Neural cell (in vitro differentiated cells): ENCODE results near the gene KCTD3. TPM values are rescaled to one million over a fixed set of nuclear protein-coding genes. Genes with fewer than 3 reads are reported as not detected.

Experiments
- H2AFZ ChIP-seq: fragments of 200-600, 300-800 bp; sonication (generic), shearing (Covaris generic); 2 replicates; pipeline ENCODE4 v1.6.0; 2014; ENCODE audit warnings: low read depth, mild to moderate bottlenecking, antibody characterized with exemption, low read length, moderate library complexity
- H3F3A ChIP-seq: fragments of 200-600 bp; shearing (Covaris generic); 2 replicates; pipeline ENCODE4 v1.6.1; 2016; ENCODE audit warnings: mild to moderate bottlenecking, moderate library complexity, mixed read lengths, antibody characterized with exemption, low read length; ENCODE audit not compliant: insufficient read depth, poor library complexity, severe bottlenecking
- H3K27ac ChIP-seq: fragments of 200-600, 300-800 bp; sonication (generic), shearing (Covaris generic); 2 replicates; pipeline ENCODE4 v1.5.1; 2014; ENCODE audit warnings: mild to moderate bottlenecking, low read length, moderate library complexity
- H3K27me3 ChIP-seq: fragments of 300-800, 200-600 bp; sonication (generic), shearing (Covaris generic); 2 replicates; pipeline ENCODE4 v1.6.0; 2014; ENCODE audit warnings: mild to moderate bottlenecking, low read depth, low read length, moderate library complexity; ENCODE audit not compliant: insufficient read depth
- H3K36me3 ChIP-seq: fragments of 300-800, 200-600 bp; sonication (generic), shearing (Covaris generic); 2 replicates; pipeline ENCODE4 v1.5.1; 2014; ENCODE audit warnings: mild to moderate bottlenecking, antibody characterized with exemption, low read length, moderate library complexity; ENCODE audit not compliant: insufficient read depth
- H3K4me2 ChIP-seq: fragments of 300-800, 200-600 bp; sonication (generic), shearing (Covaris generic); 2 replicates; pipeline ENCODE4 v1.6.0; 2014; ENCODE audit warnings: mild to moderate bottlenecking, low read length
- H3K4me3 ChIP-seq: fragments of 300-800, 200-600 bp; sonication (generic), shearing (Covaris generic); 2 replicates; pipeline ENCODE4 v1.5.1; 2014; ENCODE audit warnings: mild to moderate bottlenecking, low read length, moderate library complexity
- H3K79me2 ChIP-seq: fragments of 200-600 bp; shearing (Covaris generic); replicated peaks from 2 replicates; pipeline ENCODE4 v1.6.0; 2014; ENCODE audit warnings: mild to moderate bottlenecking, low read length, moderate library complexity; ENCODE audit not compliant: insufficient read depth
- H3K9ac ChIP-seq: fragments of 300-800, 200-600 bp; sonication (generic), shearing (Covaris generic); 2 replicates; pipeline ENCODE4 v1.6.1; 2016; ENCODE audit warnings: mild to moderate bottlenecking, low read length, mixed read lengths
- H3K9me2 ChIP-seq: fragments of 200-600 bp; shearing (Covaris generic); 2 replicates; pipeline ENCODE4 v1.6.1; 2016; ENCODE audit warnings: mild to moderate bottlenecking, low read length, mixed read lengths; ENCODE audit not compliant: insufficient read depth
- H3K9me3 ChIP-seq: fragments of 200-600, 300-800 bp; sonication (generic), shearing (Covaris generic); 2 replicates; pipeline ENCODE4 v1.6.1; 2016; ENCODE audit warnings: mild to moderate bottlenecking, mixed run types, low read length, moderate library complexity, mixed read lengths
- H4K20me1 ChIP-seq: fragments of 200-600 bp; shearing (Covaris generic); 2 replicates; pipeline ENCODE4 v1.6.1; 2016; ENCODE audit warnings: mild to moderate bottlenecking, mixed run types; ENCODE audit not compliant: insufficient read depth
- EP300 ChIP-seq: fragments of 450-650 bp; conservative IDR thresholded peaks from 2 replicates; pipeline ENCODE4 v1.6.1; 2014; ENCODE audit warnings: antibody characterized with exemption, mild to moderate bottlenecking, moderate library complexity; ENCODE audit not compliant: poor library complexity, severe bottlenecking
- EZH2 ChIP-seq: fragments of 200-600, 300-800 bp; shearing (Covaris generic), sonication (generic); IDR thresholded peaks from 2 replicates; pipeline ENCODE4 v1.6.1; 2014; ENCODE audit warnings: antibody characterized with exemption, low read length, borderline replicate concordance, mild to moderate bottlenecking; ENCODE audit not compliant: insufficient read depth, poor library complexity, severe bottlenecking
- MXI1 ChIP-seq: fragments of 450-650 bp; conservative IDR thresholded peaks from 2 replicates; pipeline ENCODE4 v1.6.1; 2014; ENCODE audit warnings: antibody characterized with exemption, mild to moderate bottlenecking; ENCODE audit not compliant: poor library complexity, severe bottlenecking
- POLR2AphosphoS5 ChIP-seq: IDR thresholded peaks from 2 replicates; pipeline ENCODE4 v1.6.1; 2012
- RAD21 ChIP-seq: fragments of 450-650 bp; conservative IDR thresholded peaks from 2 replicates; pipeline ENCODE4 v1.6.1; 2014; ENCODE audit warnings: antibody characterized with exemption, mild to moderate bottlenecking, moderate library complexity
- SMC3 ChIP-seq: fragments of 450-650 bp; conservative IDR thresholded peaks from 2 replicates; pipeline ENCODE4 v1.6.1; 2014; ENCODE audit warnings: antibody characterized with exemption, mild to moderate bottlenecking, moderate library complexity; ENCODE audit not compliant: poor library complexity
- TAF1 ChIP-seq: IDR thresholded peaks from 2 replicates; pipeline ENCODE4 v1.6.1; 2012; ENCODE audit warnings: low read depth
- polyA plus RNA-seq: library from polyadenylated mRNA; depleted of rRNA; stranded (reverse); fragments of >200 nt; gene quantifications from 2 replicates; pipeline ENCODE4 v1.2.3, GENCODE V29; 2014
- TF ChIP-seq, protein P1 (sequence below): IDR thresholded peaks from 2 replicates; pipeline ENCODE4 v1.6.1; 2012; ENCODE audit warnings: borderline replicate concordance
- TF ChIP-seq, protein P2 (sequence below): fragments of 450-650 bp; IDR thresholded peaks from 2 replicates; pipeline ENCODE4 v1.5.1; 2014; ENCODE audit warnings: antibody characterized with exemption, mild to moderate bottlenecking, moderate library complexity; ENCODE audit not compliant: poor library complexity, severe bottlenecking

KCTD3 gene
- polyA plus RNA-seq, 1 donor from 2014 or later = 82.9 TPM

DNA sequence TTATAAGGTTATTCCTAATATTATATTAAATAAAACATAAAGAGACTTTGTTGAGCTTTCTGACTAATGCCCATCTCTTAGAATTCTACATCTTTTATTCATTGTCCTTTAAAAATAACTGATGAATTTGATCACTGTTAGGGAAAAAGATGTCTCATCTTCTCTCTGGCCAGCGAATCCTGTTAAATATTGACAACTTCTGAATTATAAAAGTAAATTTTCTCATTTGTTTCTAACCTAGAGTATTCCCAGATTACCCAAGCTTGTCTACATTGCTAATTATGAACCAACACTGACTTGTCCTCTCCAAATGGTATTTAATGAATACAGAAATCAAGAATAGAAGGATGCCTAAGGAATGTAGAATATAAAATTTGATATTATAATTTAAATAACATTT, 24.8 kb upstream of the KCTD3 start:
- no peaks in the 10 kb centered on the region for H4K20me1 ChIP-seq
- no peaks in the 10 kb centered on the region for H3K79me2 ChIP-seq
- H3K4me3 ChIP-seq = no peak overlapping the region
- H3K4me2 ChIP-seq = no peak overlapping the region
- no peaks in the 10 kb centered on the region for H3K9me3 ChIP-seq
- no peak overlapping the region for H2AFZ ChIP-seq
- H3K9ac ChIP-seq = no peak overlapping the region
- H3K9me2 ChIP-seq = no peaks in the 10 kb centered on the region
- H3K36me3 ChIP-seq = no peaks in the 10 kb centered on the region
- TF ChIP-seq, protein P1, sequence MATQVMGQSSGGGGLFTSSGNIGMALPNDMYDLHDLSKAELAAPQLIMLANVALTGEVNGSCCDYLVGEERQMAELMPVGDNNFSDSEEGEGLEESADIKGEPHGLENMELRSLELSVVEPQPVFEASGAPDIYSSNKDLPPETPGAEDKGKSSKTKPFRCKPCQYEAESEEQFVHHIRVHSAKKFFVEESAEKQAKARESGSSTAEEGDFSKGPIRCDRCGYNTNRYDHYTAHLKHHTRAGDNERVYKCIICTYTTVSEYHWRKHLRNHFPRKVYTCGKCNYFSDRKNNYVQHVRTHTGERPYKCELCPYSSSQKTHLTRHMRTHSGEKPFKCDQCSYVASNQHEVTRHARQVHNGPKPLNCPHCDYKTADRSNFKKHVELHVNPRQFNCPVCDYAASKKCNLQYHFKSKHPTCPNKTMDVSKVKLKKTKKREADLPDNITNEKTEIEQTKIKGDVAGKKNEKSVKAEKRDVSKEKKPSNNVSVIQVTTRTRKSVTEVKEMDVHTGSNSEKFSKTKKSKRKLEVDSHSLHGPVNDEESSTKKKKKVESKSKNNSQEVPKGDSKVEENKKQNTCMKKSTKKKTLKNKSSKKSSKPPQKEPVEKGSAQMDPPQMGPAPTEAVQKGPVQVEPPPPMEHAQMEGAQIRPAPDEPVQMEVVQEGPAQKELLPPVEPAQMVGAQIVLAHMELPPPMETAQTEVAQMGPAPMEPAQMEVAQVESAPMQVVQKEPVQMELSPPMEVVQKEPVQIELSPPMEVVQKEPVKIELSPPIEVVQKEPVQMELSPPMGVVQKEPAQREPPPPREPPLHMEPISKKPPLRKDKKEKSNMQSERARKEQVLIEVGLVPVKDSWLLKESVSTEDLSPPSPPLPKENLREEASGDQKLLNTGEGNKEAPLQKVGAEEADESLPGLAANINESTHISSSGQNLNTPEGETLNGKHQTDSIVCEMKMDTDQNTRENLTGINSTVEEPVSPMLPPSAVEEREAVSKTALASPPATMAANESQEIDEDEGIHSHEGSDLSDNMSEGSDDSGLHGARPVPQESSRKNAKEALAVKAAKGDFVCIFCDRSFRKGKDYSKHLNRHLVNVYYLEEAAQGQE = no peak
- TF ChIP-seq EP300 = no peak
- no peak for TF ChIP-seq POLR2AphosphoS5
- TF ChIP-seq SMC3 = no peak
- no peak for TF ChIP-seq MXI1
- TF ChIP-seq, protein P2, sequence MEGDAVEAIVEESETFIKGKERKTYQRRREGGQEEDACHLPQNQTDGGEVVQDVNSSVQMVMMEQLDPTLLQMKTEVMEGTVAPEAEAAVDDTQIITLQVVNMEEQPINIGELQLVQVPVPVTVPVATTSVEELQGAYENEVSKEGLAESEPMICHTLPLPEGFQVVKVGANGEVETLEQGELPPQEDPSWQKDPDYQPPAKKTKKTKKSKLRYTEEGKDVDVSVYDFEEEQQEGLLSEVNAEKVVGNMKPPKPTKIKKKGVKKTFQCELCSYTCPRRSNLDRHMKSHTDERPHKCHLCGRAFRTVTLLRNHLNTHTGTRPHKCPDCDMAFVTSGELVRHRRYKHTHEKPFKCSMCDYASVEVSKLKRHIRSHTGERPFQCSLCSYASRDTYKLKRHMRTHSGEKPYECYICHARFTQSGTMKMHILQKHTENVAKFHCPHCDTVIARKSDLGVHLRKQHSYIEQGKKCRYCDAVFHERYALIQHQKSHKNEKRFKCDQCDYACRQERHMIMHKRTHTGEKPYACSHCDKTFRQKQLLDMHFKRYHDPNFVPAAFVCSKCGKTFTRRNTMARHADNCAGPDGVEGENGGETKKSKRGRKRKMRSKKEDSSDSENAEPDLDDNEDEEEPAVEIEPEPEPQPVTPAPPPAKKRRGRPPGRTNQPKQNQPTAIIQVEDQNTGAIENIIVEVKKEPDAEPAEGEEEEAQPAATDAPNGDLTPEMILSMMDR = no peak
- TF ChIP-seq EZH2 = no peak
- no peak for TF ChIP-seq TAF1
- no peak for TF ChIP-seq RAD21
- H3K27me3 ChIP-seq = no peaks in the 10 kb centered on the region
- H3F3A ChIP-seq = no peaks in the 10 kb centered on the region
- H3K27ac ChIP-seq = no peak overlapping the region

DNA sequence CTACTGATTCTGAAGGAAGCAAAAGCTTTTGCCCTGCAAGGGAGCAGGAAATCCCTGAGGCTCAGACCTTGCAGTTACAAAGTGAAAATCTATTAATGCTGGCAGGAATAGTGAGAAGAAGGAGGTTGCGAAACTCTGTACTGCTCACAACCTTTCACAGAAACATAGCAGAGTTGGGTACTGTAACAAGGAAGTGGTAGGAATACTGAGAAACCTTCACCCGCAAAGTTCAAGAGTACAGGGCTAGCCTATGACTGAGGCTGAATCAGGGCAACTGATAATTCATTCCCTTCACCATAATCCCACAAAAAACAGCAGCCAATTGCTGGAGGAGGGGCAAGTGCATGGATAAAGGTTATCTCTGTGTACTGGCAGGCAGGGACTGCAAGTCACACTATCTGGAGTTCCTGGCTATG, 23.9 kb upstream of the KCTD3 start:
- Histone ChIP-seq H3F3A (no peaks in the 10 kb centered on the region), H3K4me3 (no peak overlapping the region)
- TF ChIP-seq RAD21 (no peak), TAF1 (no peak), MXI1 (no peak), EZH2 (no peak), EP300 (no peak), POLR2AphosphoS5 (no peak), SMC3 (no peak)
- TF ChIP-seq, protein P1 = no peak
- TF ChIP-seq, protein P2 = no peak

More for the DNA sequence above, 23.9 kb upstream of the KCTD3 start:
- Histone ChIP-seq H4K20me1 (no peaks in the 10 kb centered on the region), H3K79me2 (no peaks in the 10 kb centered on the region), H3K36me3 (no peaks in the 10 kb centered on the region), H3K9me2 (no peaks in the 10 kb centered on the region), H3K4me2 (no peak overlapping the region), H3K9ac (no peak overlapping the region), H3K9me3 (no peaks in the 10 kb centered on the region), H3K27me3 (no peaks in the 10 kb centered on the region), H3K27ac (no peak overlapping the region), H2AFZ (no peak overlapping the region)
